ENCODE data around the gene MAN2B2.

Gene MAN2B2

GRCh38 chr4:6613676-6614651 is 39.0 kb downstream of the MAN2B2 start:
- DNase-seq (ENCODE audit: low read depth) = no peak
- H3K4me3 ChIP-seq (ENCODE audit: control insufficient read depth, low read depth, low read length) = no peak overlapping the region
- no peak for TF ChIP-seq CTCF (IDR thresholded peaks at IDR 0.05; ENCODE audit: control insufficient read depth, insufficient read depth, low read depth, low read length, missing control alignments)

- no peak for TF ChIP-seq CTCF (IDR thresholded peaks at IDR 0.05; ENCODE audit: control insufficient read depth, insufficient read depth, low read depth, low read length, missing control alignments)
- DNase-seq (ENCODE audit: low read depth) = no peak
Measured at GRCh38 chr4:6614701-6615230, 39.8 kb downstream of the MAN2B2 start.

GRCh38 chr4:6616087-6616995 is 41.4 kb downstream of the MAN2B2 start:
- TF ChIP-seq CTCF (IDR thresholded peaks at IDR 0.05; ENCODE audit: control insufficient read depth, insufficient read depth, low read depth, low read length, missing control alignments) = no peak
- no peak overlapping the region for H3K4me3 ChIP-seq (ENCODE audit: control insufficient read depth, low read depth, low read length)
- DNase-seq (ENCODE audit: low read depth) = no peak

More at GRCh38 chr4:6614701-6615230, 39.8 kb downstream of the MAN2B2 start:
- H3K4me3 ChIP-seq (ENCODE audit: control insufficient read depth, low read depth, low read length) = no peak overlapping the region

GRCh38 chr4:6617246-6617645 is 42.3 kb downstream of the MAN2B2 start:
- no peak for DNase-seq (ENCODE audit: low read depth)
- no peak overlapping the region for H3K4me3 ChIP-seq (ENCODE audit: control insufficient read depth, low read depth, low read length)
- no peak for TF ChIP-seq CTCF (IDR thresholded peaks at IDR 0.05; ENCODE audit: control insufficient read depth, insufficient read depth, low read depth, low read length, missing control alignments)

GRCh38 chr4:6618386-6619115 is 43.6 kb downstream of the MAN2B2 start:
- H3K4me3 ChIP-seq (ENCODE audit: control insufficient read depth, low read depth, low read length) = no peak overlapping the region
- no peak for DNase-seq (ENCODE audit: low read depth)
- no peak for TF ChIP-seq CTCF (IDR thresholded peaks at IDR 0.05; ENCODE audit: control insufficient read depth, insufficient read depth, low read depth, low read length, missing control alignments)

GRCh38 chr4:6619116-6619465 is 44.1 kb downstream of the MAN2B2 start:
- TF ChIP-seq CTCF (IDR thresholded peaks at IDR 0.05; ENCODE audit: control insufficient read depth, insufficient read depth, low read depth, low read length, missing control alignments) = no peak
- no peak overlapping the region for H3K4me3 ChIP-seq (ENCODE audit: control insufficient read depth, low read depth, low read length)
- DNase-seq (ENCODE audit: low read depth) = no peak

Measured in AG09309 (cell line).